Gastroesophageal sphincter (tissue), 4 donors: Measurements from ENCODE around the gene ALDOB. TPM values are rescaled to one million over a fixed set of nuclear protein-coding genes. Genes with fewer than 3 reads are reported as not detected.

Experiments used
- ATAC-seq: fragments of 150-250 bp; one replicate; pipeline ENCODE4 v1.9.1; 2016; ENCODE audit warnings: mild to moderate bottlenecking, moderate library complexity
- H3K27ac ChIP-seq, 4 donors: fragments of 200-600 bp; sonication (generic) in 3 of 4; 1 replicate in 3 of 4; 2 replicates in 1 of 4; pipeline ENCODE4 v1.5.1; 2016 to 2019
- H3K27me3 ChIP-seq: fragments of 200-600 bp; sonication (generic); one replicate; pipeline ENCODE4 v1.5.1; 2019
- H3K36me3 ChIP-seq, 2 donors: fragments of 200-600 bp; sonication (generic); one replicate each; pipeline ENCODE4 v1.5.1; 2019; ENCODE audit warnings: control low read depth in 1 of 2
- H3K4me1 ChIP-seq, 3 donors: fragments of 200-600 bp; sonication (generic); 1 replicate in 2 of 3; 2 replicates in 1 of 3; pipeline ENCODE4 v1.5.1; 2016 to 2019; ENCODE audit warnings: control low read depth in 2 of 3
- H3K4me3 ChIP-seq, 2 donors: fragments of 200-600 bp; sonication (generic); one replicate each; pipeline ENCODE4 v1.5.1; 2019; ENCODE audit warnings: mild to moderate bottlenecking in 1 of 2, moderate library complexity in 1 of 2
- H3K9me3 ChIP-seq, 3 donors: fragments of 200-600 bp; sonication (generic); one replicate each; pipeline ENCODE4 v1.5.1; 2017 to 2019; ENCODE audit warnings: control low read depth in 2 of 3
- CTCF ChIP-seq, 4 experiments: fragments of 200-600 bp in 2 of 4; fragments of 450-650 bp in 2 of 4; sonication (generic) in 1 of 4; IDR thresholded peaks; one replicate each; pipeline ENCODE4 v1.5.1; 2017 to 2019; ENCODE audit warnings: antibody characterized with exemption in 4 of 4, mild to moderate bottlenecking in 2 of 4, moderate library complexity in 2 of 4
- EP300 ChIP-seq: sonication (generic); formaldehyde crosslinking; IDR thresholded peaks from one replicate; pipeline ENCODE4 v1.6.1; 2017; ENCODE audit warnings: antibody characterized with exemption, mild to moderate bottlenecking
- POLR2A ChIP-seq, 2 donors: fragments of 450-650 bp; IDR thresholded peaks; one replicate each; pipeline ENCODE4 v1.6.1; 2017; ENCODE audit warnings: antibody characterized with exemption in 2 of 2, mild to moderate bottlenecking in 2 of 2, moderate library complexity in 1 of 2
- POLR2AphosphoS5 ChIP-seq: sonication (generic); formaldehyde crosslinking; IDR thresholded peaks from one replicate; pipeline ENCODE4 v1.6.1; 2017; ENCODE audit warnings: antibody characterized with exemption
- WGBS, 2 donors: methylation state at CpG; one replicate each; pipeline ENCODE4 v1.1.5; 2018; ENCODE audit warnings: low coverage in 1 of 2; 5-methylcytosine and 5-hydroxymethylcytosine counted together
- total RNA-seq, 4 donors: library from RNA; depleted of rRNA; stranded (reverse); fragments of >200 nt; gene quantifications; one replicate each; pipeline ENCODE4 v1.1.0, GENCODE V29; 2016

Gene ALDOB
- total RNA-seq, 4 donors from 2014 or later, result not detected

- Histone ChIP-seq H3K4me1 (no peaks in the 10 kb centered on the region), H3K9me3 (peaks cover 0 to 8% (median 0%) of the 10 kb centered on the region in 3 donors), H3K27me3 (no peaks in the 10 kb centered on the region), H3K27ac (no peak overlapping the region), H3K4me3 (no peak overlapping the region), H3K36me3 (no peaks in the 10 kb centered on the region)
- 69 to 79% methylated on average over 2 of the region's 2 CpGs for WGBS, 2 donors
- no peak for ATAC-seq
- TF ChIP-seq CTCF (IDR thresholded peaks at IDR 0.05) (no peak), EP300 (no peak), POLR2AphosphoS5 (no peak), POLR2A (IDR thresholded peaks at IDR 0.05) (no peak)
Observed at GRCh38 chr9:101381833-101382342, 53.7 kb downstream of the ALDOB start.

GRCh38 chr9:101381118-101381517 is 54.5 kb downstream of the ALDOB start:
- WGBS, 2 donors, result 87 to 90% methylated on average over 3 of the region's 3 CpGs
- TF ChIP-seq POLR2AphosphoS5 (no peak), CTCF (IDR thresholded peaks at IDR 0.05) (no peak), EP300 (no peak), POLR2A (IDR thresholded peaks at IDR 0.05) (no peak)
- ATAC-seq, result no peak
- H3K36me3 ChIP-seq, result no peaks in the 10 kb centered on the region
- H3K9me3 ChIP-seq, result peaks cover 0 to 8% (median 0%) of the 10 kb centered on the region in 3 donors
- no peaks in the 10 kb centered on the region for H3K4me1 ChIP-seq
- H3K4me3 ChIP-seq, result no peak overlapping the region
- no peaks in the 10 kb centered on the region for H3K27me3 ChIP-seq
- H3K27ac ChIP-seq, result no peak overlapping the region

DNA sequence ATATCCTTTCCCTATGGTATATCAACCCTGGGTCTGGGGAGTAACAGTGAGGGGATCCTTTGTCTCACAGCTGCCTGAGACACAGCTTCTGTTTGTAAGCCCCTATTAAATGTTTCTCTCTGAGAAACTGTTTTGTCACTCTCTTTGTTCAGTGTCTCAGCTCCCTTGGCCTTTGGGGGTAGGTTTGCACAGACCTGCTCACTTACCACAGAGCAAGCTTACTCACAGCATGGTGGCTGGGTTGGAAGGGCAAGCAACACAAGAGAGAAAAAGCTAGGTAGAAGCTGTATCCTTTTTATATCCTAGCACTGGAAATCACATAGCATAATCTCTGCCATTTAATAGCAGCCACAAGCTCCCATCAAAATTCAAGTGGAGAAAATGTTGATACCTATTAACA is 55.3 kb downstream of the ALDOB start:
- H3K27ac ChIP-seq, result no peak overlapping the region
- H3K4me3 ChIP-seq, result no peak overlapping the region
- H3K27me3 ChIP-seq, result no peaks in the 10 kb centered on the region
- peaks cover 0 to 6% (median 0%) of the 10 kb centered on the region in 3 donors for H3K9me3 ChIP-seq
- ATAC-seq, result no peak
- no peaks in the 10 kb centered on the region for H3K4me1 ChIP-seq
- TF ChIP-seq POLR2A (IDR thresholded peaks at IDR 0.05) (no peak), POLR2AphosphoS5 (no peak)
- H3K36me3 ChIP-seq, result no peaks in the 10 kb centered on the region

- no peak for TF ChIP-seq EP300
- TF ChIP-seq POLR2A (IDR thresholded peaks at IDR 0.05), result no peak
- no peak for TF ChIP-seq CTCF (IDR thresholded peaks at IDR 0.05)
- TF ChIP-seq POLR2AphosphoS5, result no peak
- Histone ChIP-seq H3K4me1 (no peaks in the 10 kb centered on the region), H3K4me3 (no peak overlapping the region), H3K27ac (no peak overlapping the region), H3K36me3 (no peaks in the 10 kb centered on the region), H3K27me3 (no peaks in the 10 kb centered on the region), H3K9me3 (no peaks in the 10 kb centered on the region)
- 44 to 56% methylated on average over 3 to 4 of the region's 6 CpGs for WGBS, 2 donors
- ATAC-seq, result no peak
Observed at GRCh38 chr9:101376111-101376848, 59.3 kb downstream of the ALDOB start.

GRCh38 chr9:101375546-101375945 is 60.0 kb downstream of the ALDOB start:
- no peak for ATAC-seq

More at GRCh38 chr9:101375546-101375945, 60.0 kb downstream of the ALDOB start:
- Histone ChIP-seq H3K27ac (no peak overlapping the region), H3K4me3 (no peak overlapping the region), H3K4me1 (no peaks in the 10 kb centered on the region), H3K36me3 (no peaks in the 10 kb centered on the region), H3K27me3 (no peaks in the 10 kb centered on the region), H3K9me3 (no peaks in the 10 kb centered on the region)
- WGBS, 2 donors, result 90 to 95% methylated on average over 10 to 11 of the region's 12 CpGs
- no peak for TF ChIP-seq POLR2A (IDR thresholded peaks at IDR 0.05)
- no peak for TF ChIP-seq EP300
- no peak for TF ChIP-seq CTCF (IDR thresholded peaks at IDR 0.05)
- TF ChIP-seq POLR2AphosphoS5, result no peak
